BE2C (cell line): Measurements from ENCODE around the gene PCDH15.

Experiments
- DNase-seq: peaks from one replicate; pipeline ENCODE4 v3.0.0-alpha.2; 2020
- H3K27me3 ChIP-seq: fragments of 250-450 bp; sonication (Bioruptor Pico); 2 replicates; pipeline ENCODE4 v1.5.1; 2020; ENCODE audit warnings: mild to moderate bottlenecking
- H3K36me3 ChIP-seq: fragments of 250-450 bp; sonication (Bioruptor Pico); 2 replicates; pipeline ENCODE4 v1.5.1; 2020; ENCODE audit warnings: mild to moderate bottlenecking
- H3K4me1 ChIP-seq: fragments of 250-450 bp; sonication (Bioruptor Pico); 2 replicates; pipeline ENCODE4 v1.5.1; 2020
- H3K4me3 ChIP-seq: 2 replicates; pipeline ENCODE4 v1.5.1; 2011; ENCODE audit warnings: low read depth, low read length
- H3K9me3 ChIP-seq: fragments of 250-450 bp; sonication (Bioruptor Pico); 2 replicates; pipeline ENCODE4 v1.5.1; 2020
- CTCF ChIP-seq: IDR thresholded peaks from 2 replicates; pipeline ENCODE4 v1.5.1; 2012; ENCODE audit warnings: mild to moderate bottlenecking, low read depth, low read length

The PCDH15 gene

GRCh38 chr10:54815583-54815982 is 14.6 kb upstream of the PCDH15 start:
- H3K36me3 ChIP-seq: no peaks in the 10 kb centered on the region
- no peak for TF ChIP-seq CTCF
- no peak for DNase-seq
- H3K27me3 ChIP-seq: no peaks in the 10 kb centered on the region
- no peaks in the 10 kb centered on the region for H3K4me1 ChIP-seq
- H3K9me3 ChIP-seq: no peaks in the 10 kb centered on the region
- no peak overlapping the region for H3K4me3 ChIP-seq

- H3K27me3 ChIP-seq: no peaks in the 10 kb centered on the region
- H3K36me3 ChIP-seq: no peaks in the 10 kb centered on the region
- no peak for DNase-seq
- H3K9me3 ChIP-seq: no peaks in the 10 kb centered on the region
- TF ChIP-seq CTCF: no peak
- no peak overlapping the region for H3K4me3 ChIP-seq
- H3K4me1 ChIP-seq: no peaks in the 10 kb centered on the region
Measured at GRCh38 chr10:54808186-54808935, 7.3 kb upstream of the PCDH15 start.

GRCh38 chr10:54799506-54799905 is 1.5 kb downstream of the PCDH15 start:
- TF ChIP-seq CTCF: no peak
- H3K9me3 ChIP-seq: no peaks in the 10 kb centered on the region
- no peaks in the 10 kb centered on the region for H3K27me3 ChIP-seq
- DNase-seq: no peak
- H3K36me3 ChIP-seq: no peaks in the 10 kb centered on the region
- no peaks in the 10 kb centered on the region for H3K4me1 ChIP-seq
- no peak overlapping the region for H3K4me3 ChIP-seq

GRCh38 chr10:54797636-54798321 is 3.3 kb downstream of the PCDH15 start:
- Histone ChIP-seq H3K27me3 (no peaks in the 10 kb centered on the region), H3K36me3 (no peaks in the 10 kb centered on the region), H3K4me1 (no peaks in the 10 kb centered on the region), H3K9me3 (no peaks in the 10 kb centered on the region), H3K4me3 (no peak overlapping the region)
- TF ChIP-seq CTCF: no peak
- no peak for DNase-seq

GRCh38 chr10:54796881-54797280 is 4.2 kb downstream of the PCDH15 start:
- no peak for DNase-seq
- H3K4me1 ChIP-seq: no peaks in the 10 kb centered on the region
- no peaks in the 10 kb centered on the region for H3K27me3 ChIP-seq
- H3K9me3 ChIP-seq: no peaks in the 10 kb centered on the region
- TF ChIP-seq CTCF: no peak
- no peaks in the 10 kb centered on the region for H3K36me3 ChIP-seq
- no peak overlapping the region for H3K4me3 ChIP-seq

GRCh38 chr10:54776622-54777021 is 24.4 kb downstream of the PCDH15 start:
- no peaks in the 10 kb centered on the region for H3K9me3 ChIP-seq
- TF ChIP-seq CTCF: no peak
- no peaks in the 10 kb centered on the region for H3K27me3 ChIP-seq
- DNase-seq: no peak
- H3K4me3 ChIP-seq: no peak overlapping the region
- no peaks in the 10 kb centered on the region for H3K4me1 ChIP-seq
- H3K36me3 ChIP-seq: no peaks in the 10 kb centered on the region
